Uterus (tissue), 4 donors: ENCODE data around the gene LMCD1. TPM values are rescaled to one million over a fixed set of nuclear protein-coding genes. Genes with fewer than 3 reads are reported as not detected.

Experiments
- DNase-seq, 2 donors: peaks; one replicate each; pipeline ENCODE4 v3.0.0-alpha.2; 2019 to 2020
- H3K27ac ChIP-seq, 2 donors: fragments of 200-600 bp; sonication (generic); 1 replicate in 1 of 2; 2 replicates in 1 of 2; pipeline ENCODE4 v1.5.1; 2016 to 2018
- H3K27me3 ChIP-seq, 2 donors: fragments of 200-600 bp; sonication (generic); one replicate each; pipeline ENCODE4 v1.5.1; 2018 to 2019; ENCODE audit warnings: control low read depth in 1 of 2
- H3K36me3 ChIP-seq, 2 donors: fragments of 200-600 bp; sonication (generic); one replicate each; pipeline ENCODE4 v1.5.1; 2019; ENCODE audit warnings: control low read depth in 1 of 2
- H3K4me1 ChIP-seq, 2 donors: fragments of 200-600 bp; sonication (generic); one replicate each; pipeline ENCODE4 v1.5.1; 2018 to 2019; ENCODE audit warnings: control low read depth in 1 of 2
- H3K4me3 ChIP-seq, 2 donors: fragments of 200-600 bp; sonication (generic); 1 replicate in 1 of 2; 2 replicates in 1 of 2; pipeline ENCODE4 v1.5.1; 2018 to 2019; ENCODE audit warnings: mild to moderate bottlenecking in 1 of 2
- H3K9me3 ChIP-seq, 2 donors: fragments of 200-600 bp; sonication (generic); one replicate each; pipeline ENCODE4 v1.5.1; 2019; ENCODE audit warnings: control low read depth in 1 of 2
- POLR2A ChIP-seq, 2 donors: fragments of 450-650 bp; IDR thresholded peaks; one replicate each; pipeline ENCODE4 v1.6.1; 2016; ENCODE audit warnings: antibody characterized with exemption in 2 of 2, mild to moderate bottlenecking in 1 of 2, moderate library complexity in 1 of 2
- intact Hi-C: fragments of 100-400 bp; cut with DNase I; formaldehyde crosslinking; loops from one replicate; pipeline ENCODE4 v1.15.1; 2023; ENCODE audit warnings: low total_unique reads
- total RNA-seq, 4 donors: library from RNA; depleted of rRNA in 3 of 4; stranded (reverse); fragments of >200 nt in 3 of 4; gene quantifications; one replicate each; pipeline versions ENCODE4 v1.1.0 to v1.2.4, GENCODE V29; 2014 to 2023
- TF ChIP-seq, protein P1 (sequence below), 4 experiments: fragments of 200-600 bp in 2 of 4; fragments of 450-650 bp in 2 of 4; sonication (generic) in 2 of 4; IDR thresholded peaks; one replicate each; pipeline ENCODE4 v1.5.1; 2016 to 2019; ENCODE audit warnings: antibody characterized with exemption in 4 of 4, mild to moderate bottlenecking in 2 of 4, moderate library complexity in 1 of 4
- donor health status: DM: yes; HTN: yes; CAD: no.

Gene LMCD1
- total RNA-seq, 4 donors from 2014 or later: 70.9 to 163 (median 115) TPM

GRCh38 chr3:8604006-8604405 lies 102.4 kb downstream of the LMCD1 start:
- H3K4me3 ChIP-seq: no peak overlapping the region

GRCh38 chr3:8604988-8605387 lies 103.4 kb downstream of the LMCD1 start:
- intact Hi-C loops: no loop called here
- H3K4me1 ChIP-seq: peaks cover 0 to 3% of the 10 kb centered on the region in 2 donors
- no peak for DNase-seq
- H3K27ac ChIP-seq: no peak overlapping the region
- no peaks in the 10 kb centered on the region for H3K9me3 ChIP-seq
- no peak for TF ChIP-seq POLR2A (IDR thresholded peaks at IDR 0.05)
- no peak overlapping the region for H3K4me3 ChIP-seq
- no peaks in the 10 kb centered on the region for H3K27me3 ChIP-seq
- H3K36me3 ChIP-seq: no peaks in the 10 kb centered on the region

More at GRCh38 chr3:8604006-8604405, 102.4 kb downstream of the LMCD1 start:
- intact Hi-C loops: no loop called here
- no peak for TF ChIP-seq POLR2A (IDR thresholded peaks at IDR 0.05)
- TF ChIP-seq, protein P1, sequence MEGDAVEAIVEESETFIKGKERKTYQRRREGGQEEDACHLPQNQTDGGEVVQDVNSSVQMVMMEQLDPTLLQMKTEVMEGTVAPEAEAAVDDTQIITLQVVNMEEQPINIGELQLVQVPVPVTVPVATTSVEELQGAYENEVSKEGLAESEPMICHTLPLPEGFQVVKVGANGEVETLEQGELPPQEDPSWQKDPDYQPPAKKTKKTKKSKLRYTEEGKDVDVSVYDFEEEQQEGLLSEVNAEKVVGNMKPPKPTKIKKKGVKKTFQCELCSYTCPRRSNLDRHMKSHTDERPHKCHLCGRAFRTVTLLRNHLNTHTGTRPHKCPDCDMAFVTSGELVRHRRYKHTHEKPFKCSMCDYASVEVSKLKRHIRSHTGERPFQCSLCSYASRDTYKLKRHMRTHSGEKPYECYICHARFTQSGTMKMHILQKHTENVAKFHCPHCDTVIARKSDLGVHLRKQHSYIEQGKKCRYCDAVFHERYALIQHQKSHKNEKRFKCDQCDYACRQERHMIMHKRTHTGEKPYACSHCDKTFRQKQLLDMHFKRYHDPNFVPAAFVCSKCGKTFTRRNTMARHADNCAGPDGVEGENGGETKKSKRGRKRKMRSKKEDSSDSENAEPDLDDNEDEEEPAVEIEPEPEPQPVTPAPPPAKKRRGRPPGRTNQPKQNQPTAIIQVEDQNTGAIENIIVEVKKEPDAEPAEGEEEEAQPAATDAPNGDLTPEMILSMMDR (IDR thresholded peaks at IDR 0.05): no peak
- Histone ChIP-seq H3K4me1 (peaks cover 0 to 3% of the 10 kb centered on the region in 2 donors), H3K27me3 (no peaks in the 10 kb centered on the region), H3K36me3 (no peaks in the 10 kb centered on the region), H3K9me3 (no peaks in the 10 kb centered on the region), H3K27ac (no peak overlapping the region)
- no peak for DNase-seq

GRCh38 chr3:8606701-8607231 lies 105.1 kb downstream of the LMCD1 start:
- Histone ChIP-seq H3K4me3 (no peak overlapping the region), H3K36me3 (no peaks in the 10 kb centered on the region), H3K27ac (no peak overlapping the region), H3K9me3 (no peaks in the 10 kb centered on the region), H3K27me3 (no peaks in the 10 kb centered on the region), H3K4me1 (peaks cover 0 to 3% of the 10 kb centered on the region in 2 donors)
- intact Hi-C loops: no loop called here
- no peak for DNase-seq
- TF ChIP-seq POLR2A (IDR thresholded peaks at IDR 0.05): no peak
- TF ChIP-seq, protein P1 (IDR thresholded peaks at IDR 0.05): no peak

DNA sequence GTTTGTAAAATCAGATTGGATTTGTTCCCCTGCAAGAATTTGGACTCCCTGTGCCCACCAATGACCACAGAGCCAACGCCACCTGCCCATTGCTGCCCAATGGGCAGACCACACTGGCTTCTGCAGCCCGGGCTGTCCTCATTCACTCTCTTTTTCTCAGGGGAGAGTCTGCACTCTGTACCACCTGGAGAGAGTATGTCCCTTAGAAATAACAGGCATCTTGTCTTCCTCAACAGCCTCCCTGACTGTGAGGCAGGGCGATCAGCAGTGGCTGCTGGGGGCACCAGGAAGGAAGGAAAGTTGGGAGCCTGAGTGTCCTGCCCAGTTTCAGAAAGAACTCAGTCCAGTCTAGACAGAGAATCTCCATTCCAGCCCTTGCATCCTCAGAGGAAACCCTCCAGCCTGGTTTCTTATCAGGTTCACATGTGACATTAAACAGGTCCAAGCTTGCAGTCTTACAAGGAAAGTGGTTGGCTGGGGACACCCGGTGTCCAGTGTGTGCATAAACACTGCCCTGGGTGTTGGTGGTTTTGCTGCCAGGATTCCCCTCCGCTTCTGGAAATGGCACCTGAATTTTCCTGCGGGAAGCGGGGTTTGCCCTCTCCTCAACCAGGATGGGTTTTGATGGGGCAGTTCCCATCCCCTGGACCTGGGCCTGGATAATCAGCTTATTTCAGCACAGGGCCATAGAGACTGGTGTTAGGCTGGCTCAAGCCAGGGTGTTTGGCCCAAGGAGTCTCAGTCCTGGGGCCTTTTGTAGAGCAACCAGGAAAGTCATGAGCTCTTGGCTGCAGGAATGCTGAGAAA lies 105.8 kb downstream of the LMCD1 start:
- Histone ChIP-seq H3K36me3 (no peaks in the 10 kb centered on the region), H3K4me1 (peaks cover 0 to 3% of the 10 kb centered on the region in 2 donors), H3K27me3 (no peaks in the 10 kb centered on the region), H3K27ac (no peak overlapping the region), H3K4me3 (no peak overlapping the region), H3K9me3 (no peaks in the 10 kb centered on the region)
- intact Hi-C loops: no loop called here
- TF ChIP-seq, protein P1 (IDR thresholded peaks at IDR 0.05): peak; percentile 38 to 80 (median 60)
- TF ChIP-seq POLR2A (IDR thresholded peaks at IDR 0.05): no peak
- DNase-seq: peak; percentile 55 to 58

GRCh38 chr3:8608041-8608790 lies 106.6 kb downstream of the LMCD1 start:
- DNase-seq: no peak
- no peaks in the 10 kb centered on the region for H3K9me3 ChIP-seq
- TF ChIP-seq POLR2A (IDR thresholded peaks at IDR 0.05): no peak
- TF ChIP-seq, protein P1 (IDR thresholded peaks at IDR 0.05): no peak
- intact Hi-C loops: no loop called here
- no peak overlapping the region for H3K4me3 ChIP-seq
- H3K27ac ChIP-seq: no peak overlapping the region
- H3K36me3 ChIP-seq: no peaks in the 10 kb centered on the region
- peaks cover 0 to 3% of the 10 kb centered on the region in 2 donors for H3K4me1 ChIP-seq
- H3K27me3 ChIP-seq: no peaks in the 10 kb centered on the region
